Bronchial epithelial cell (primary cell): Measurements from ENCODE around the gene PCDHGA6. TPM values are rescaled to one million over a fixed set of nuclear protein-coding genes. Genes with fewer than 3 reads are reported as not detected.
"Not testable (repeated sequence)": the region's sequence is repeated elsewhere in the genome, so short reads cannot be mapped to it uniquely, and the experiment has no call there.

Source experiments
- DNase-seq: peaks from one replicate; pipeline ENCODE4 v3.0.0-alpha.2; 2010; ENCODE audit warnings: low read depth
- FAIRE-seq: peaks from 2 replicates; lab custom pipeline; 2011; peaks lifted over from hg19 to GRCh38; lab: Jason Lieb, UNC
- H3K27me3 ChIP-seq: 2 replicates; pipeline ENCODE4 v1.5.1; 2011; ENCODE audit warnings: low read length; ENCODE audit not compliant: control insufficient read depth, insufficient read depth
- H3K36me3 ChIP-seq: 2 replicates; pipeline ENCODE4 v1.5.1; 2011; ENCODE audit warnings: low read length; ENCODE audit not compliant: control insufficient read depth, insufficient read depth
- H3K4me3 ChIP-seq: 2 replicates; pipeline ENCODE4 v1.5.1; 2011; ENCODE audit warnings: mild to moderate bottlenecking, low read depth, low read length, control low read depth
- CTCF ChIP-seq: IDR thresholded peaks from 2 replicates; pipeline ENCODE4 v1.5.1; 2011; ENCODE audit warnings: mild to moderate bottlenecking, moderate library complexity, low read length, control low read depth, inconsistent platforms; ENCODE audit not compliant: insufficient read depth, severe bottlenecking
- total RNA-seq: library from RNA; depleted of rRNA; stranded (reverse); fragments of >200 nt; gene quantifications from 2 replicates; pipeline ENCODE4 v1.2.1, GENCODE V29; 2014

The PCDHGA6 gene
- total RNA-seq, 1 donor from 2014 or later = under 0.01 TPM

- DNase-seq (no peak), FAIRE-seq (no peak)
- H3K27me3 ChIP-seq = no peaks in the 10 kb centered on the region
- no peaks in the 10 kb centered on the region for H3K36me3 ChIP-seq
- TF ChIP-seq CTCF = no peak
- H3K4me3 ChIP-seq = no peak overlapping the region
Measured at GRCh38 chr5:141345327-141345726, 28.4 kb upstream of the PCDHGA6 start.

GRCh38 chr5:141346017-141346416, 27.7 kb upstream of the PCDHGA6 start:
- not testable (repeated sequence) for FAIRE-seq, H3K36me3 ChIP-seq, DNase-seq, H3K27me3 ChIP-seq, H3K4me3 ChIP-seq

GRCh38 chr5:141349917-141350619, 23.6 kb upstream of the PCDHGA6 start, which contains the start of gene PCDHGB1:
Gene PCDHGB1 (plus strand): TSS chr5:141350099. CDS start chr5:141350261, 162 bp downstream.
- peak; percentile 58 for TF ChIP-seq CTCF
- Histone ChIP-seq H3K36me3 (no peaks in the 10 kb centered on the region), H3K27me3 (no peaks in the 10 kb centered on the region), H3K4me3 (peak within 1 kb of the TSS; percentile 9)
- DNase-seq (peak; percentile 18), FAIRE-seq (peak; percentile 23)

- Histone ChIP-seq H3K36me3 (no peaks in the 10 kb centered on the region), H3K27me3 (no peaks in the 10 kb centered on the region), H3K4me3 (no peak overlapping the region)
- FAIRE-seq (no peak), DNase-seq (no peak)
- TF ChIP-seq CTCF = no peak
Measured at GRCh38 chr5:141351591-141351990, 22.1 kb upstream of the PCDHGA6 start.

- Histone ChIP-seq H3K27me3 (peaks cover 3% of the 10 kb centered on the region), H3K4me3 (peak within 1 kb of the TSS; percentile 3), H3K36me3 (no peaks in the 10 kb centered on the region)
- peak; percentile 15 for TF ChIP-seq CTCF
- FAIRE-seq (no peak), DNase-seq (no peak)
Measured at GRCh38 chr5:141354900-141355469, 18.7 kb upstream of the PCDHGA6 start, which contains the start of gene PCDHGA4. Gene PCDHGA4 (plus strand): TSS chr5:141355021. CDS start chr5:141355108, 87 bp downstream.

GRCh38 chr5:141355641-141356040, 18.1 kb upstream of the PCDHGA6 start:
- H3K4me3 ChIP-seq = no peak overlapping the region
- H3K27me3 ChIP-seq = peaks cover 5% of the 10 kb centered on the region
- H3K36me3 ChIP-seq = no peaks in the 10 kb centered on the region
- FAIRE-seq (no peak), DNase-seq (no peak)
- no peak for TF ChIP-seq CTCF
